ENCODE measurements around the gene SEMA4B.

DNA sequence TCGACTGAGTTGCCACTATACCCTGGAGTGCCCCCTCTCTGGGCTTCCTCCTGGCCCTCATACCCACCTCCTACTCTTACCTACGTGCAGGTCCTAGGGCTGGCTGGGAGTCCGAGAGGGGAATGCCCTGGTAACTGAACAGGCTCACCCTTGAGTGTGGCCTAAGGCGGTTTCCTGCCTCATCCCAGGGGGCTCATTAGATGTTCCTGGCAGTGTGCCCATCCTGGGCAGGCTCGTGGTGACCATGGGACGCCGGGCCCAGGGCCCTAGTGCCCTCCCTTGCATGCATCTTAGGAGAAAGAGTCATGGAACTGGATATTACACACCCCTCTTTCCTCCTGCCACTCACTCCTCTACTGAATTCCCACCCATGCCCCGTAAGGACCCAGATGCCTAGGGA lies 2.8 kb downstream of the SEMA4B start:
- TF ChIP-seq CTCF (conservative IDR thresholded peaks at IDR 0.05; ENCODE audit: low read depth in 2 of 2) (no peak), EZH2 (IDR thresholded peaks at IDR 0.05; ENCODE audit: low read depth, unreplicated experiment) (no peak), EZH2phosphoT487 (IDR thresholded peaks at IDR 0.05; ENCODE audit: unreplicated experiment) (no peak), CREB1 (CRISPR knock-in tag; IDR thresholded peaks at IDR 0.05; ENCODE audit: low read depth) (no peak), POLR2AphosphoS5 (IDR thresholded peaks at IDR 0.05; ENCODE audit: low read depth) (no peak), JUNB (IDR thresholded peaks at IDR 0.05; ENCODE audit: unreplicated experiment) (no peak), NANOG (IDR thresholded peaks at IDR 0.05; ENCODE audit: borderline replicate concordance) (no peak)
- TF ChIP-seq, protein P1, sequence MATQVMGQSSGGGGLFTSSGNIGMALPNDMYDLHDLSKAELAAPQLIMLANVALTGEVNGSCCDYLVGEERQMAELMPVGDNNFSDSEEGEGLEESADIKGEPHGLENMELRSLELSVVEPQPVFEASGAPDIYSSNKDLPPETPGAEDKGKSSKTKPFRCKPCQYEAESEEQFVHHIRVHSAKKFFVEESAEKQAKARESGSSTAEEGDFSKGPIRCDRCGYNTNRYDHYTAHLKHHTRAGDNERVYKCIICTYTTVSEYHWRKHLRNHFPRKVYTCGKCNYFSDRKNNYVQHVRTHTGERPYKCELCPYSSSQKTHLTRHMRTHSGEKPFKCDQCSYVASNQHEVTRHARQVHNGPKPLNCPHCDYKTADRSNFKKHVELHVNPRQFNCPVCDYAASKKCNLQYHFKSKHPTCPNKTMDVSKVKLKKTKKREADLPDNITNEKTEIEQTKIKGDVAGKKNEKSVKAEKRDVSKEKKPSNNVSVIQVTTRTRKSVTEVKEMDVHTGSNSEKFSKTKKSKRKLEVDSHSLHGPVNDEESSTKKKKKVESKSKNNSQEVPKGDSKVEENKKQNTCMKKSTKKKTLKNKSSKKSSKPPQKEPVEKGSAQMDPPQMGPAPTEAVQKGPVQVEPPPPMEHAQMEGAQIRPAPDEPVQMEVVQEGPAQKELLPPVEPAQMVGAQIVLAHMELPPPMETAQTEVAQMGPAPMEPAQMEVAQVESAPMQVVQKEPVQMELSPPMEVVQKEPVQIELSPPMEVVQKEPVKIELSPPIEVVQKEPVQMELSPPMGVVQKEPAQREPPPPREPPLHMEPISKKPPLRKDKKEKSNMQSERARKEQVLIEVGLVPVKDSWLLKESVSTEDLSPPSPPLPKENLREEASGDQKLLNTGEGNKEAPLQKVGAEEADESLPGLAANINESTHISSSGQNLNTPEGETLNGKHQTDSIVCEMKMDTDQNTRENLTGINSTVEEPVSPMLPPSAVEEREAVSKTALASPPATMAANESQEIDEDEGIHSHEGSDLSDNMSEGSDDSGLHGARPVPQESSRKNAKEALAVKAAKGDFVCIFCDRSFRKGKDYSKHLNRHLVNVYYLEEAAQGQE (IDR thresholded peaks at IDR 0.05; ENCODE audit: unreplicated experiment) = no peak

Data from GM23338 (cell line).